ENCODE data around the gene DPH2. TPM values are rescaled to one million over a fixed set of nuclear protein-coding genes. Genes with fewer than 3 reads are reported as not detected.

The DPH2 gene
- 25.3 TPM for total RNA-seq (ENCODE audit: unreplicated experiment)
- long read RNA-seq, transcript DPH2-201 (6 exons, 2,472 nt), result major isoform, 5 of 11 reads
- long read RNA-seq, partial matches to known transcripts, result 1 of 11 reads
- long read RNA-seq, other reads (novel, unspliced or antisense), result 5 of 11 reads

DNA sequence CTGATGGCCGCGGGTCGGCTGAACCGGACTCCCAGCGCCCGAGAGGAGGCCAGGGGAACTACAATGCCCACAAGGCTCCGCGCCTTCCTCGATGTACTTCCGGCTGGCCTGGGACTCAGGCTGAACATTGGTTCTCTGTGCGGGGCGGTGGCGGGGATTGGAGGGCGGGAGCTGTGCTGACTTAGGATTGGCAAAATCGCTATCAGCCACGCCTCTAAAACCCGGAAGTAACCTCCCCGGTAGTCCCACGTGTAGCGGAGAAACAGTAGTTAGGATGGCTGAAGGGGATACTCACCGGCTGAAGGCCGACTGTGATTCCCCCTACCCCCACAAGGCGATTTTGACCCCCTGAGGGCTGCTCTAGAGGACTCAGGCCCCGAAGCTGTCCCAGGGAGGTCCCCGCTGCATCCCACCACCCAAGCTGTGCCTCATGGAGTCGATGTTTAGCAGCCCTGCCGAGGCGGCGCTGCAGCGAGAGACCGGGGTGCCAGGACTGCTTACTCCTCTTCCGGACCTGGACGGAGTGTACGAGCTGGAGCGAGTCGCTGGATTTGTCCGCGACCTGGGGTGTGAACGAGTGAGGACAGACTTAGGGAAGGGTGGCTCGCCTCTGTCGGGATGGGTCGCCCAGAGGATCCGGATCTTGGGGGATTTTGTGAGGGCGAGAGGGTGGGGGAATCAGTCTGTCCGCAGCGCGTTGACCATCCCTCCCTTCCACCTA lies at the start of gene DPH2:
Gene DPH2 (plus strand): TSS at position 265 of the 721 bp plus-strand sequence. CDS start 166 bp downstream, at position 431.
- H3K27me3 Mint-ChIP-seq (ENCODE audit: unreplicated experiment), result peaks cover 12% of the 10 kb centered on the region
- H3K36me3 Mint-ChIP-seq (ENCODE audit: unreplicated experiment), result no peaks in the 10 kb centered on the region
- peak within 1 kb of the TSS; percentile 97 for H3K4me3 Mint-ChIP-seq (ENCODE audit: unreplicated experiment)
- H3K9me3 Mint-ChIP-seq (ENCODE audit: unreplicated experiment), result peaks cover 11% of the 10 kb centered on the region
- peak within 1 kb of the TSS; percentile 31 for H3K27ac Mint-ChIP-seq (ENCODE audit: unreplicated experiment)
- TF ChIP-seq CTCF (IDR thresholded peaks at IDR 0.05; ENCODE audit: partially characterized antibody, unreplicated experiment), result peak; percentile 58
- H3K4me1 Mint-ChIP-seq (ENCODE audit: low read depth, unreplicated experiment), result peaks cover 6% of the 10 kb centered on the region
- DNase-seq, result peak; percentile 97

DNA sequence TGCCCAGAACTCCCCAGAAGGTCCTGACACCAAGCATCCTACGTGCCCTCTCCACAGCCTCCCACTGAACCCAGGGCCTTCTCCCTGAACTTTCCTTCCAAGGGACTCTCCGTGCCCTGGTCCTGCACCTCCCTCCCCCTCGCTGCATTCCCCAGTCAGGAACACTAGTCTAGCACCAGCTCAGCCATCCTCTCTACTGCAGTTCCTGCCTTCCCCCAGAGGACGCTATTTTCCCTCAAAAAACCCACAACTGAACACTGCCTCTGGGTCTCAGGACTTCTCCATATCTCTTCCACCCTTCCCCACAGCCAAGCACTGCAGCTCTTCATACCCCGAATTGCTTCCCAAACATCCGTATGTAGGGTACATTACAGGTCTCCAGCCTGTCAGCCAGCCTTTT lies 48.8 kb upstream of the DPH2 start:
- Mint-ChIP-seq H3K9me3 (ENCODE audit: unreplicated experiment) (peaks cover 7% of the 10 kb centered on the region), H3K27ac (ENCODE audit: unreplicated experiment) (no peak overlapping the region), H3K4me1 (ENCODE audit: low read depth, unreplicated experiment) (no peaks in the 10 kb centered on the region), H3K27me3 (ENCODE audit: unreplicated experiment) (peaks cover 5% of the 10 kb centered on the region), H3K36me3 (ENCODE audit: unreplicated experiment) (peaks cover 4% of the 10 kb centered on the region), H3K4me3 (ENCODE audit: unreplicated experiment) (no peak overlapping the region)
- no peak for TF ChIP-seq CTCF (IDR thresholded peaks at IDR 0.05; ENCODE audit: partially characterized antibody, unreplicated experiment)
- no peak for DNase-seq

- H3K27me3 Mint-ChIP-seq (ENCODE audit: unreplicated experiment), result peaks cover 5% of the 10 kb centered on the region
- H3K36me3 Mint-ChIP-seq (ENCODE audit: unreplicated experiment), result peaks cover 4% of the 10 kb centered on the region
- peaks cover 7% of the 10 kb centered on the region for H3K9me3 Mint-ChIP-seq (ENCODE audit: unreplicated experiment)
- TF ChIP-seq CTCF (IDR thresholded peaks at IDR 0.05; ENCODE audit: partially characterized antibody, unreplicated experiment), result no peak
- H3K4me3 Mint-ChIP-seq (ENCODE audit: unreplicated experiment), result no peak overlapping the region
- no peak for DNase-seq
- H3K4me1 Mint-ChIP-seq (ENCODE audit: low read depth, unreplicated experiment), result no peaks in the 10 kb centered on the region
- no peak overlapping the region for H3K27ac Mint-ChIP-seq (ENCODE audit: unreplicated experiment)
Observed at GRCh38 chr1:43924516-43924915, 45.3 kb upstream of the DPH2 start.

- no peak for TF ChIP-seq CTCF (IDR thresholded peaks at IDR 0.05; ENCODE audit: partially characterized antibody, unreplicated experiment)
- Mint-ChIP-seq H3K4me3 (ENCODE audit: unreplicated experiment) (no peak overlapping the region), H3K4me1 (ENCODE audit: low read depth, unreplicated experiment) (no peaks in the 10 kb centered on the region), H3K36me3 (ENCODE audit: unreplicated experiment) (peaks cover 4% of the 10 kb centered on the region), H3K27ac (ENCODE audit: unreplicated experiment) (no peak overlapping the region), H3K27me3 (ENCODE audit: unreplicated experiment) (peaks cover 5% of the 10 kb centered on the region), H3K9me3 (ENCODE audit: unreplicated experiment) (peaks cover 7% of the 10 kb centered on the region)
- no peak for DNase-seq
Observed at GRCh38 chr1:43925846-43926245, 44.0 kb upstream of the DPH2 start.
